GM12874 (cell line): ENCODE measurements around the gene STIM2.

Experiments used
- TF ChIP-seq, protein P1 (sequence below): IDR thresholded peaks from 2 replicates; pipeline ENCODE4 v1.5.1; 2011; ENCODE audit warnings: low read depth, mild to moderate bottlenecking, control low read depth, low read length, moderate library complexity; ENCODE audit not compliant: insufficient read depth

Gene STIM2

DNA sequence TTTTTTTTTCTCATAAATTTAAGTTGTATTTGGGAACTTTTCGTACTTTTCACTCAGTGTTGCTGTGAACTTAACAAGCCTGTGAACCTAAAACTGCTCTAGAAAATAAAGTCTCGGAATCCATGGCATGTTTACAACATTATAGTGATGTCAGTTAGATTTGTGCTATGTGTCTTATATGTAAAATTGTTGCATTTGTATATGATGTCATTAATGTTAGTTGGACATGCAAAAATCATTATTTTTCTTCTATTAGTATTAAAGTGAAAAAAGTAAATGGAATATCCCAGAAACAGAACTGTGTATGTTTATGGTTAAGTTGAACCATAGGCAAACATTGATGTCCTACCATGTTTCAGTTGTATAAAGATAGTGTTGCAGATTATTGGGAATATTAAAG, 85.2 kb downstream of the STIM2 start:
- TF ChIP-seq, protein P1, sequence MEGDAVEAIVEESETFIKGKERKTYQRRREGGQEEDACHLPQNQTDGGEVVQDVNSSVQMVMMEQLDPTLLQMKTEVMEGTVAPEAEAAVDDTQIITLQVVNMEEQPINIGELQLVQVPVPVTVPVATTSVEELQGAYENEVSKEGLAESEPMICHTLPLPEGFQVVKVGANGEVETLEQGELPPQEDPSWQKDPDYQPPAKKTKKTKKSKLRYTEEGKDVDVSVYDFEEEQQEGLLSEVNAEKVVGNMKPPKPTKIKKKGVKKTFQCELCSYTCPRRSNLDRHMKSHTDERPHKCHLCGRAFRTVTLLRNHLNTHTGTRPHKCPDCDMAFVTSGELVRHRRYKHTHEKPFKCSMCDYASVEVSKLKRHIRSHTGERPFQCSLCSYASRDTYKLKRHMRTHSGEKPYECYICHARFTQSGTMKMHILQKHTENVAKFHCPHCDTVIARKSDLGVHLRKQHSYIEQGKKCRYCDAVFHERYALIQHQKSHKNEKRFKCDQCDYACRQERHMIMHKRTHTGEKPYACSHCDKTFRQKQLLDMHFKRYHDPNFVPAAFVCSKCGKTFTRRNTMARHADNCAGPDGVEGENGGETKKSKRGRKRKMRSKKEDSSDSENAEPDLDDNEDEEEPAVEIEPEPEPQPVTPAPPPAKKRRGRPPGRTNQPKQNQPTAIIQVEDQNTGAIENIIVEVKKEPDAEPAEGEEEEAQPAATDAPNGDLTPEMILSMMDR = no peak

DNA sequence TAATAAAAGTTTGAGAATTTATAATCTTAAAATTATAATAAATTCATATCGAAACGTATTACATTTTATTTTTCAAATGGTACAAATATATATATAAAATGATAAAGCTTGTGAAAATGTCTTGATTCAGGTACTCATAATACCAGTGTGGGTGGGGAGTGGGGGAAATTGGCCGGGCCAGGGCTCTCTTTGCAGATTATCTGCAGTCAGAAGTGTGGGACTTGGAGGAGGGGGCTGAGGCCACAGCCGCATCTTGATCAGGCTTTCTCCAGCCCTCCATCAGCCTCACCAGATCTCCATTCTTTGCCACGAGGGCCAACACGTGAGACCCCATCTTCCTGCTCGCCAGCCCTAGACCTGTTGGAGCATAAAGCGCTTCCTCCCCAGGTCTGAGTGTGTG, 86.7 kb downstream of the STIM2 start:
- TF ChIP-seq, protein P1 = no peak

DNA sequence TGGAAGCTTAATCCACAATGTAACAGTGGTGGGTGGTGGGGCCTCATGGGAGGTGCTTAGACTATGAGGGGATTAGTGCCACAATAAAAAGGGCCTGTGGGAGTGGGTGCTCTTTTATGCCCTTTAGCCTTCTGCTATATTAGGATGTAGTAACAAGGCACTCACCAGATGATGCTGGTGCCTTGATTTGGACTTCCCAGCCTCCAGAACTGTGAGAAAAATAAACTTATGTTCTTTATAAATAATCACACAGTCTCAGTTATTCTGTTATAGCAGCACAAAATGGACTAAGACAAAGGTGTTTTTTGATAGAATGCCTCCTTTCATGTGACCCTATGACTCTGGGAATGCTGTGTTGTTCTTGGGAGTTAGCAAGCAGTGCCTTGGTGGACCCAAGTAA, 89.8 kb downstream of the STIM2 start:
- TF ChIP-seq, protein P1 = no peak

DNA sequence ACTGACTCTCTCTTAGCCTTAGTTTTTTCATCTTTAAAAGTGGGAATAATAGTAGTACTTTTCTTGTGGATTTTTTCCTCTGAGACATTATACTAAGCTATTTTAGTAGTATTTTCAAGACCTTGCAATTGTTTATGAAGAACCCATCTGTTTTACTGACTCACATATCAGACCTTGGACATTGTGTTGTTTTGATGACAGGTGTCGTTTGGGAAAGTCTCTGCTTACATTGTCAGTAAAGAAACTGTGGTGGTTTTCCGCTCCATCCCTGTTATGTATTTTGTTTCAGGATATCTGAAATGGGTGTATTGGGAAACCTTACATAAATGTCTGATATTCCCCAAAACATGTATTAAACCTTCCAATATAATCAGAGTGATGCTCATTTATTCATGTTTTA, 92.2 kb downstream of the STIM2 start:
- TF ChIP-seq, protein P1 = no peak

DNA sequence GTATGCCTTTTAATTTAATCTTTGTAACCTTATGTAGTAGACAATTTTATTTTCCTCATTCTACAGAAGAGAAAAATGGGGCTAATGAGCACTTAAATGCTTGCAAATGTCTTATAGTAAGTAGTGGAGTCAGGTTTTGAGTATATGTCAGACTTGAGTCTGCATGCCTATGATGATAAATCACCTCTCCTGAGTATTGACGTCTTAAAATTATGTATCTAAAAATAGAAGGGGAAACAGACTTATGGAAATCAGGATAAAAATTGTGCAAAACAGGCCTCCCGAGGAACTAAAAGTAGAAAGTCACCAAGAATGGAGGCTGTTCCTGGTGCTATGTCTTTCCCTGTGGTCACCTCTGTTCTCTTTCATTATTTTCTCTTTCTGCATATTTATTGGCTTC, 92.7 kb downstream of the STIM2 start:
- TF ChIP-seq, protein P1 = no peak

DNA sequence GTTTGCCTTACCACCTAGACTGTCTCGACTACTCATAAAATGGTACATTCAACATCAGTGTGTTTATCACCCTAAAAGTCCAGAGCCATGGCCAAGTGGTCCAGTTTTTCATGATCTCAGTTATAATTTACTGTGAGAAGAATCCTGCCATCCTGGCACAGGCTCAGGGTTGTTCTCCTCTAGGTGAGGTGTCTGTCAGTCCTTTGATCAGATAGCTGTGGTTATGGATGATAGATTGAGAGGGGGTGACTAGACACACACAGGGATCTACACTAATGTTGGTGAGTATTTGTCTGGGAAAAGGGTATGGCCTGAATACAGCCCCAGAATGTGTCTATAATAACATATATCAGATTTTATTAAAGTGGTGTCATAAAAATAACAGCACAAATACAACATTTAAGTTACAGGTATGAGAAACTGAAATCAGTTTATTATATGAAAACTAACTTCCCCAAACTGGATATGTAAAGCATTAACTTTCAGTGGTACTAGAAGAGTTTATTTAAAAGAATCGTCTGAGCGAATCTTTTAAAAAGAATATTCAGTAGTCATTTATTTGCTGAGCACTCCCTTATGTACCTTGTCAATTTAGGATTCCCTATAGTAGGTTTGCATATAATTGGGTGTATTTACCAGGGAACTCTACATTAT, 93.3 kb downstream of the STIM2 start:
- TF ChIP-seq, protein P1 = no peak

DNA sequence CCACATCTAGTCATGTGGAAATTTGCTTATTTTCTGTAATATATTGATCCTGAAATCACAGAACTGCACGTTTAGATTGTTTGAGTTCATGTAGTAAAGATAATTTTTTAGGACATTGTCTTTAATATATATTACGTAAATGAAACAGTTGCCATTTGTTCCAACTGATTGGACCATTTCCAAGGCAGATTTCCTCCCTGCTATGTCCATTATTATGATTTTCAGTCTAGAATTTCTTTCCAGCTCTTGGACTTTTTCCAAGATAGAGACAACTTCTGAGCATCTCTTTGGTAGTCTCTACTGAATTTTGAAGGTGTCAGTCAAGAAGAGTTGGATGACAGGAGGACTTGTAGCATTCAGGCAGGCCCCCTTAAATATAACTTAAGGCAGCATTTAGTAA, 94.6 kb downstream of the STIM2 start:
- TF ChIP-seq, protein P1 = no peak
